ENCODE results near the gene MICAL3.

DNA sequence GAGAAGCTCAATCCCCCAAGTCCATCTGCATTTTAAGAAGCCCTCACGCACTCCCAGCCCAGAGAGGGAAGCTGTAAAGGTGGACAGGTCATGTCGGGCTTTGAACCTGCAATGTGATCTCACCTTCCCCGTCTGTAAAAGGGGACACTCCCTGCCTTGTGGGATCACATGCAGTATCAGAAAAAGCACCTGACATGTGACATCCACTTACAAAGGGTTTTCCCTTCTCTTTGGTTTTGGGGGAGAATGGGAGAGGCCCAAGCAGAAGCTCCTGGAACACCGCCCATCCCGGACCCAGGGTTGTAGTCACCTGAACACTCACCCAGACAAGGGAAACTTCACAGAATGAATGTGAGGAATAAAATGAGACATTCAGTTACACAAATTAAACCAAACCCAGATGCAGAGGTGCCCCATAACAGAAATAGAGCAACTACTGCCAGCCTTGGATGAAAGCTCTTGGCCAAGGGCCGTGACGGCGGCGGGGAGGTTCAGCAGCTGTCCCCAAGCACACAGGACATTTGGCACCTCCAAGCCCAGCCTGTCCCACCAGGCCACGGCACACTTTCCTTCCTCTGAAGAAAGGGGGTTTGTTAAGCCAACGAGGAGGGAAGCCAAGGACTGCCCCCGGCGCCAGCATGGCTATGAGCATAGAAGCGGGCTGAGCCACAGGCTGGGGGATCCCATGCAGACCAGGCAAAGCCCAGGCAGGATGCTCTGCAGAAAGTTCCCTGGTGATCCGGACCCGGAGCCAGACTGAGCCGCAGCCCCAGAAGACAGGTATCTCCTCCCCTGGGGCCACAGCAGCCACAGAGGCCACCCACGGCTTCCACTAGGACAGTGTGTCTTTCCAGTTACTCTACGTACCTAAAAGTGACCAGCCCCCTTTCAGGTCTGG lies 253.9 kb downstream of the MICAL3 start:
- TF ChIP-seq EP300 (IDR thresholded peaks at IDR 0.05; ENCODE audit: low read length) (no peak), ZFP30 (CRISPR knock-in tag; IDR thresholded peaks at IDR 0.05; ENCODE audit: borderline replicate concordance) (no peak), RBM15 (IDR thresholded peaks at IDR 0.05; ENCODE audit: insufficient read depth, low read length) (no peak), ETV6 (IDR thresholded peaks at IDR 0.05; ENCODE audit: borderline replicate concordance in 1 of 2, low read depth in 2 of 2, low read length in 1 of 2) (no peak), ETV6 (CRISPR knock-in tag; IDR thresholded peaks at IDR 0.05; ENCODE audit: borderline replicate concordance) (no peak)

Measured in K562 (cell line).